B cell (primary cell): Measurements from ENCODE around the gene BPIFB6. TPM values are rescaled to one million over a fixed set of nuclear protein-coding genes. Genes with fewer than 3 reads are reported as not detected.

ENCODE experiments used
- ATAC-seq: fragments of 200-7000 bp; cut with Tn5 transposase; one replicate; pipeline ENCODE4 v1.10.0; 2021; ENCODE audit warnings: low read depth, mild to moderate bottlenecking, moderate number of reproducible peaks, moderate library complexity
- CTCF ChIA-PET: fragments of 350-600 bp; sonication (Branson Sonifier 250); formaldehyde crosslinking; loops from one replicate; lab custom pipeline; 2021; ENCODE audit warnings: antibody characterized with exemption, inconsistent platforms; lab: Charles Lee
- POLR2A ChIA-PET: fragments of 350-600 bp; sonication (Branson Sonifier 250); formaldehyde crosslinking; loops from one replicate; lab custom pipeline; 2021; ENCODE audit warnings: antibody characterized with exemption; lab: Charles Lee
- DNase-seq: peaks from one replicate; pipeline ENCODE4 v3.0.0; 2013
- H2AFZ ChIP-seq: 2 replicates; pipeline ENCODE4 v1.6.1; 2012; ENCODE audit warnings: mild to moderate bottlenecking, low read depth, low read length; ENCODE audit not compliant: insufficient read depth, poor library complexity, severe bottlenecking
- H3K27ac ChIP-seq, 2 donors: 1 replicate in 1 of 2; 2 replicates in 1 of 2; pipeline ENCODE4 v1.5.1; 2012 to 2013; ENCODE audit warnings: low read length in 2 of 2, mild to moderate bottlenecking in 2 of 2, moderate library complexity in 1 of 2
- H3K27me3 ChIP-seq, 4 experiments: fragments of 200-600 bp in 1 of 4; sonication (generic) in 1 of 4; replicated peaks in 1 of 4; 1 replicate in 2 of 4; 2 replicates in 2 of 4; pipeline versions ENCODE4 v1.6.1 to v1.7.0; 2013 to 2016; ENCODE audit warnings: low read length in 3 of 4, mild to moderate bottlenecking in 2 of 4, mixed read lengths in 1 of 4, moderate library complexity in 1 of 4; ENCODE audit not compliant: insufficient read depth in 4 of 4, control insufficient read depth in 3 of 4; ENCODE audit errors: control extremely low read depth in 1 of 4
- H3K36me3 ChIP-seq, 2 experiments: replicated peaks in 1 of 2; 1 replicate in 1 of 2; 2 replicates in 1 of 2; pipeline versions ENCODE4 v1.6.1 to v1.7.1; 2013; ENCODE audit warnings: low read length in 1 of 2; ENCODE audit not compliant: insufficient read depth in 2 of 2, control insufficient read depth in 1 of 2; ENCODE audit errors: control extremely low read depth in 1 of 2, extremely low read depth in 1 of 2
- H3K4me1 ChIP-seq, 2 donors: fragments of 200-600 bp in 1 of 2; sonication (generic) in 1 of 2; 1 replicate in 1 of 2; 2 replicates in 1 of 2; pipeline versions ENCODE4 v1.5.1 to v1.6.1; 2013 to 2017; ENCODE audit warnings: low read length in 2 of 2; ENCODE audit not compliant: control insufficient read depth in 2 of 2, insufficient read depth in 2 of 2
- H3K4me2 ChIP-seq: replicated peaks from 2 replicates; pipeline ENCODE3; 2012; ENCODE audit warnings: mild to moderate bottlenecking, low read depth, low read length; ENCODE audit not compliant: poor library complexity, severe bottlenecking
- H3K4me3 ChIP-seq, 5 experiments: fragments of 200-600 bp in 1 of 5; sonication (generic) in 1 of 5; 1 replicate in 3 of 5; 2 replicates in 2 of 5; pipeline versions ENCODE4 v1.5.1 to v1.7.0; 2011 to 2016; ENCODE audit warnings: low read length in 4 of 5, mild to moderate bottlenecking in 4 of 5, low read depth in 2 of 5, control low read depth in 1 of 5, moderate library complexity in 1 of 5; ENCODE audit not compliant: insufficient read depth in 1 of 5; ENCODE audit errors: control extremely low read depth in 1 of 5, extremely low read depth in 1 of 5
- H3K79me2 ChIP-seq: fragments of 200-600 bp; sonication (generic); one replicate; pipeline ENCODE4 v1.6.0; 2016; ENCODE audit warnings: low read length; ENCODE audit not compliant: control insufficient read depth, insufficient read depth
- H3K9ac ChIP-seq: fragments of 200-600 bp; sonication (generic); 2 replicates; pipeline ENCODE4 v1.6.1; 2017; ENCODE audit warnings: mild to moderate bottlenecking, low read length, moderate library complexity
- H3K9me3 ChIP-seq, 3 donors: one replicate each; pipeline versions ENCODE4 v1.6.1 to v1.7.1; 2013; ENCODE audit warnings: low read length in 2 of 3; ENCODE audit not compliant: control insufficient read depth in 2 of 3, insufficient read depth in 1 of 3; ENCODE audit errors: control extremely low read depth in 1 of 3
- H4K20me1 ChIP-seq: 2 replicates; pipeline ENCODE4 v1.6.0; 2012; ENCODE audit warnings: mild to moderate bottlenecking, low read length; ENCODE audit not compliant: insufficient read depth, control insufficient read depth, poor library complexity, severe bottlenecking
- H3K27ac Mint-ChIP-seq: one replicate; pipeline ENCODE4 v1.8.0; 2021; ENCODE audit warnings: mixed read lengths
- H3K27me3 Mint-ChIP-seq: one replicate; pipeline ENCODE4 v1.8.0; 2021; ENCODE audit warnings: mixed read lengths
- H3K4me1 Mint-ChIP-seq: one replicate; pipeline ENCODE4 v1.8.0; 2021; ENCODE audit warnings: mixed read lengths
- H3K4me3 Mint-ChIP-seq: one replicate; pipeline ENCODE4 v1.8.0; 2021; ENCODE audit warnings: mixed read lengths
- H3K9me3 Mint-ChIP-seq: one replicate; pipeline ENCODE4 v1.8.0; 2022; ENCODE audit warnings: mixed read lengths; ENCODE audit not compliant: insufficient read depth
- CTCF ChIP-seq: fragments of 200-600 bp; IDR thresholded peaks from one replicate; pipeline ENCODE4 v1.8.0; 2022; ENCODE audit warnings: antibody characterized with exemption, mild to moderate bottlenecking
- EZH2 ChIP-seq: IDR thresholded peaks from 2 replicates; pipeline ENCODE4 v1.6.1; 2012; ENCODE audit warnings: borderline replicate concordance, low read depth, mild to moderate bottlenecking, moderate library complexity, low read length; ENCODE audit not compliant: insufficient read depth, poor library complexity, severe bottlenecking
- WGBS: methylation state at CpG from one replicate; pipeline ENCODE4 v1.1.5; 2013; ENCODE audit warnings: missing lambda C conversion rate; ENCODE audit not compliant: insufficient coverage; 5-methylcytosine and 5-hydroxymethylcytosine counted together
- intact Hi-C: fragments of 100-400 bp; cut with micrococcal nuclease; formaldehyde crosslinking; loops from one replicate; pipeline ENCODE4 v1.10.0; 2022
- polyA plus RNA-seq: library from polyadenylated mRNA; depleted of rRNA; stranded (reverse); fragments of >200 nt; gene quantifications from 2 replicates; pipeline ENCODE4 v1.2.3, GENCODE V29; 2012
- total RNA-seq, 2 donors: library from RNA; stranded (reverse); fragments of 120-200 nt in 1 of 2; gene quantifications; 1 replicate in 1 of 2; 2 replicates in 1 of 2; pipeline versions ENCODE4 v1.2.3 to v1.2.4, GENCODE V29; 2013 to 2022

Gene BPIFB6
- total and polyA plus RNA-seq, 2 donors (not counting 1 experiment from before 2014, with no cell fraction given) = not detected

GRCh38 chr20:33063271-33063670 is 31.8 kb downstream of the BPIFB6 start:
- H3K27me3 ChIP-seq = no peaks in the 10 kb centered on the region
- POLR2A ChIA-PET = no interaction called here
- H3K9ac ChIP-seq = no peak overlapping the region
- H3K4me2 ChIP-seq = no peak overlapping the region
- no peaks in the 10 kb centered on the region for H3K79me2 ChIP-seq
- Mint-ChIP-seq H3K27me3 (no peaks in the 10 kb centered on the region), H3K27ac (no peak overlapping the region), H3K4me1 (no peaks in the 10 kb centered on the region), H3K9me3 (no peaks in the 10 kb centered on the region), H3K4me3 (no peak overlapping the region)
- CTCF ChIA-PET = no interaction called here
- intact Hi-C loops = no loop called here
- ATAC-seq = no peak
- H2AFZ ChIP-seq = no peak overlapping the region
- no peaks in the 10 kb centered on the region for H4K20me1 ChIP-seq
- H3K36me3 ChIP-seq = no peaks in the 10 kb centered on the region
- 95% methylated on average over 4 of the region's 6 CpGs for WGBS
- DNase-seq = no peak
- no peaks in the 10 kb centered on the region for H3K4me1 ChIP-seq
- H3K27ac ChIP-seq = no peak overlapping the region
- H3K4me3 ChIP-seq = no peak overlapping the region
- TF ChIP-seq CTCF (no peak), EZH2 (no peak)
- no peaks in the 10 kb centered on the region for H3K9me3 ChIP-seq

- no peak overlapping the region for H3K27ac Mint-ChIP-seq
- no peak for TF ChIP-seq CTCF
- TF ChIP-seq EZH2 = no peak
- H3K79me2 ChIP-seq = no peaks in the 10 kb centered on the region
- H3K9ac ChIP-seq = no peak overlapping the region
- H3K9me3 ChIP-seq = no peaks in the 10 kb centered on the region
- H3K27me3 Mint-ChIP-seq = peaks cover 3% of the 10 kb centered on the region
- H3K4me3 Mint-ChIP-seq = no peak overlapping the region
- ATAC-seq (no peak), DNase-seq (no peak)
- POLR2A ChIA-PET = no interaction called here
- H3K27me3 ChIP-seq = no peaks in the 10 kb centered on the region
- H4K20me1 ChIP-seq = no peaks in the 10 kb centered on the region
- H3K4me2 ChIP-seq = no peak overlapping the region
- CTCF ChIA-PET = no interaction called here
- 97% methylated on average over 10 of the region's 11 CpGs for WGBS
- H3K27ac ChIP-seq = no peak overlapping the region
- no peaks in the 10 kb centered on the region for H3K4me1 ChIP-seq
- no peak overlapping the region for H2AFZ ChIP-seq
- H3K4me3 ChIP-seq = no peak overlapping the region
- intact Hi-C loops = no loop called here
- H3K9me3 Mint-ChIP-seq = no peaks in the 10 kb centered on the region
- H3K4me1 Mint-ChIP-seq = no peaks in the 10 kb centered on the region
- H3K36me3 ChIP-seq = no peaks in the 10 kb centered on the region
Observed at GRCh38 chr20:33064572-33065287, 33.3 kb downstream of the BPIFB6 start.
